Measurements from ENCODE around the gene ROR2.
"Not testable (repeated sequence)": the region's sequence is repeated elsewhere in the genome, so short reads cannot be mapped to it uniquely, and the experiment has no call there.

Gene ROR2

DNA sequence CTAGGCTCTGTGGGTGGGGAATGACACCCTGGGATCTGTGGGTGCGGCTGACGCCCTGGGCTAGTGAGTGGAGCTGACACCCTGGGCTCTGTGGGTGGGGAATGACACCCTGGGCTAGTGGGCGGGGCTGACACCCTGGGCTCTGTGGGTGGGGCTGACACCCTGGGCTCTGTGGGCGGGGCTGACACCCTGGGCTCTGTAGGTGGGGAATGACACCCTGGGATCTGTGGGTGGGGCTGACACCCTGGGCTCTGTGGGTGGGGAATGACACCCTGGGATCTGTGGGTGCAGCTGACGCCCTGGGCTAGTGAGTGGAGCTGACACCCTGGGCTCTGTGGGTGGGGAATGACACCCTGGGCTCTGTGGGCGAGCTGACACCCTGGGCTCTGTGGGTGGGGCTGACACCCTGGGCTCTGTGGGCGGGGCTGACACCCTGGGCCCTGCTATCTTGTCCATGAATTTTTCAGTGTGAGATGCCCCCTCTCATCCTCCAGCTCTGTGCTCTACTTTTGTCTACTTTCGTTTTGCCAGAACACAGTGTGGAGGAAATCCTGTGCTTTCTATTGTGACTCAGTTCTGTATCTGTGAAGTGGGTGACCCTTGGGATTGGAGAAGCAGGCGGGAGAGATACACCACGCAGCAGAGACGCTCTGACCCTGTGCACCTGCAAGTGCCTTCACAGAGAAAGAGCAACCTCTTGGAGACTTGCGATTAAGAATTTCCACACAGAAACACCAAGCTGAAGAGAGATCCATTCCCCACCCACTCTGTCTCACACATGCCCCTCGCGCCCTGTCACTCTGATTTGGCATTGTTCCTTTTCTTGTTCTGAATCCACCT lies 151.5 kb downstream of the ROR2 start:
- peak in 1 of 2 donors; percentile 8 for DNase-seq (ENCODE audit: low read depth in 2 of 2)

DNA sequence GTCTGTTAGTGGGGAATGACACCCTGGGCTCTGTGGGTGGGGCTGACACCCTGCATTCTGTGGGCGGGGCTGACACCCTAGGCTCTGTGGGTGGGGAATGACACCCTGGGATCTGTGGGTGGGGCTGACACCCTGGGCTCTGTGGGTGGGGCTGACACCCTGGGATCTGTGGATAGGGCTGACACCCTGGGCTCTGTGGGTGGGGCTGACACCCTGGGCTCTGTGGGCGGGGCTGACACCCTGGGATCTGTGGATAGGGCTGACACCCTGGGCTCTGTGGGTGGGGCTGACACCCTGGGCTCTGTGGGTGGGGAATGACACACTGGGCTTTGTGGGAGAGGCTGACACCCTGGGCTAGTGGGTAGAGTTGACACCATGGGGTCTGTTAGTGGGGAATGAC lies 152.5 kb downstream of the ROR2 start:
- DNase-seq (ENCODE audit: low read depth in 2 of 2): not testable (repeated sequence)

DNA sequence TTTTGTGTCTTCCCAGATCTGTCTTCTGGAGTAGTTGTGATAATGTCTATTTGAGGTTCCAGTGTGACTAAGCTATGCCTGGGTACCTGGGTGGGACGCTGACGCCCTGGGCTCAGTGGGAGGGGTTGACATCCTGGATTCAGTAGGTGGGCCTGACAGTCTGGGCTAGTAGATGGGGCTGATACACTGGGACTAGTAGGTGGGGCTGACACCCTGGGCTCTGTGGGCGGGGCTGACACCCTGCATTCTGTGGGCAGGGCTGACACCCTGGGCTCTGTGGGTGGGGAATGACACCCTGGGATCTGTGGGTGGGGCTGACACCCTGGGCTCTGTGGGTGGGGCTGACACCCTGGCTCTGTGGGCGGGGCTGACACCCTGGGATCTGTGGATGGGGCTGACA lies 153.5 kb downstream of the ROR2 start:
- DNase-seq (ENCODE audit: low read depth in 2 of 2): not testable (repeated sequence)

DNA sequence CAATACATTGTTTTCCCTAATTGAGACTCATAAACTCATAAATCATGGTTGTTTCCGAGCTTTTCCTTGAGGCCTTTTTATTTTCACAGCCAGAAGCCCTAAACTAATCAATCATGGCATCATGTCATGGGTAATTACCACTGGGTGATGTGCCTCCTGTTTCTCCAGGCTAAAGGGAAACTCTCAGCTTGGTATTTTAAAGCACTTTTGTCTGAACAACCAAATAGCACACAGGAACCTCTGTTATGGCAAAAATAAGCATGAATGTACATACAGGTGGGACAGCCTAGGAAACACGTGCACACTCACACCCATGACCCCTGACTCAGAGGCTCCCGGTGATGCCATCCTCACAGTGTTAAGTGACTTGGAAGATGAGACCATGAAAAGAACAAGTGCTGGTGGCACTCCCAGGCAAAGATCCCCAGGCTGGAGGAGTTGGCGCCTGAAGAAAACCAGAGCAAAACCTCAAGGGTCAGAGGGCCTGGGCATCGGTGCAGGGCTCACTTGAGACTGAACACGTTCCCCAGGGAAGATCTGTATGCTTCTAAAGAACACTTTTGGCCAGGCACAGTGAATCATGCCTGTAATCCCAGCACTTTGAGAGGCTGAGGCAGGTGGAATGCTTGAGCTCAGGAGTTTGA lies 154.3 kb downstream of the ROR2 start:
- no peak for DNase-seq (ENCODE audit: low read depth in 2 of 2)

DNA sequence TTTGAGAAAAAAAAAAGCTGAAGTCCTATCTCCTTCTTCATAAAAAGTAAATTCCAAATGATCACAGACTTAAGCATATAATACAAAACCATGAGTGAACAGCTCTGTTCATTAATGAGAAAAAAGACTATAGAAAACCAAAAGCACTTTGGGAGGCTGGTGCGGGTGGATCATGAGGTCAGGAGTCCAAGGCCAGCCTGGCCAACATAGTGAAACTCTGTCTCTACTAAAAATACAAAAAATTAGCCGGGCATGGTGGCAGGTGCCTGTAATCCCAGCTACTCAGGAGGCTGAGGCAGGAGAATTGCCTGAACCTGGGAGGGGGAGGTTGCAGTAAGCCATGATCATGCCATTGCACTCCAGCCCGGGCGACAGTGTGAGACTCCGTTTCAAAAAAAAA lies 156.7 kb downstream of the ROR2 start:
- not testable (repeated sequence) for DNase-seq (ENCODE audit: low read depth in 2 of 2)

DNA sequence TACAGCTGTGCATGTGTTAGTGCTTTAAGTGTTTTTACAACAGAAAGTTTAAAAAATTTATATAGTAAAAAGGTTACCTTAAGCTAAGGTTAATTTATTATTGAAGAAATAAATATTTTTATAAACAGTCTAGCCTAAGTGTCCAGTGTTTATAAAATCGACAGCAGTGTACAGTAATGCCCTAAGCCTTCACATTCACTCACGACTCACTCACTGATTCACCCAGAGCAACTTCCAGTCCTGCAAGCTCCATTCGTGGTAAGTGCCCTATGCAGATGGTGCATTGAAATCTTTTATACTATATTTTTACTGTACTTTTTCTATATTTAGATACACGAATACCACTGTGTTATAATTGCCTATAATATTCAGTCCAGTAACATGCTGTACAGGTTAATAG lies 159.1 kb downstream of the ROR2 start:
- DNase-seq (ENCODE audit: low read depth in 2 of 2): no peak

DNA sequence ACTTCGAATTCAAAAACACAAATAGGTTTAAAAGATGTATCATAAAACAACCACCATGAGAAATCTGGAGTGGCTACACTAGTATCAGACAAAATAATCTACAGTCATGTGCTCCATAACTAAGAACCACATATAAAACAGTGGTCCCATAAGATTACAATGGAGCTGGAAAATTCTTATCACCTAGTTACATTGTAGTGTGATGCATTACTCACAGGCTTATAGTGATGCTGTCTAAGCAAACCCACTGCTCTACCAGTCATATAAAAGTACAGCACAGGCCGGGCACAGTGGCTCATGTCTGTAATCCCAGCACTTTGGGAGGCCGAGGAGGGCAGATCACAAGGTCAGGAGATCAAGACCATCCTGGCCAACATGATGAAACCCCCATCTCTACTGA lies 160.1 kb downstream of the ROR2 start:
- DNase-seq (ENCODE audit: low read depth in 2 of 2): no peak

DNA sequence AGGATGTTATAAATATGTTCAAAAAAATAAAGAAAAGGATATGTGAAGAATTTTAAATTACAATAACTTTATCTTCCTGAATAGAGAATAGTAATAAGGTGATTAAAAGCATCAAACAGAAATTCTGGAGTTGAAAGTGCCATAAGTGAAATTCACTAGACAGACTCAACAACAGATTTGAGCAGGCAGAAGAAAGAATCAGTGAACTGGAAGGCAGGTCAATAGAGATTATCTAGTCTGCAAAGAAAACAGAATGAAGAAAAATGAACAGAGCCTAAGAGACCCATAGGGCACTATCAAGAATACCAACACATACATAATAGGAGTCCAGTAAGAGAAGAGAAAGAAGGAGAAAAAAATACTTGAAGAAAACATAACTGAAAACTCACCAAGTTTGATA lies 162.1 kb downstream of the ROR2 start:
- no peak for DNase-seq (ENCODE audit: low read depth in 2 of 2)

DNA sequence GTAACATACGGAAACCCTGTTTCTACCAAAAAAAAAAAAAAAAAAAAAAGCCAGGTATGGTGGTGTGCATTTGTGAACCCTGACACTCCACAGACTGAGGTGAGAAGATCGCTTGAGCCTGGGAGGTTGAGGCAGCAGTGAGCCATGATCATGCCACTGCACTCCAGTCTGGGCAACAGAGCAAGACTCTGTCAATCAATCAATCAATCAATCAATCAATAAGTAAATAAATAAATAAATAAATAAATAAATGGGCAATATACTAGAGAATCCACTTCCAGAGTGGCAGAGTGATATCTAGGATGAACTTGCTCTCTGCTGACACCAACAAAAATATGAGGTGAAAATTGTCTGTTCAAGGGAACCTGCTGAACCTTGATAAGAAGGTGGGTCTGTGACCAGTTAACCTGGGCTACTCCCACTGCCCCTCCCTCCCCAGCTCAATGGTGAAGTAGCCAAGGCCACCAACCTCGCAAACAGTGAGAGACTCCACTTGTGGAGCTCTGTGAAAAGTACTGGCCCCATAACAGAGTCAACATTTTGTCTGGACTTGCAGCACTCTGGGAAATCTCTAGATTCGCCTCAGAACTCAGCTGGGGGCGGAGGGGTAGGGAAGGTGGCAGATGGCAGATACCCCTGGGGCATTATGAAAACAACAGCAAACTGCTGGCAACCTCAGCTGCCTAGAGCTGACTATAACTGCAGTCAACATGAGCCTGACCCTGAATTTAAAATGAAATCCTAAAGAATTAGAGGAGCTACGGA lies 163.7 kb downstream of the ROR2 start:
- DNase-seq (ENCODE audit: low read depth in 2 of 2): no peak

DNA sequence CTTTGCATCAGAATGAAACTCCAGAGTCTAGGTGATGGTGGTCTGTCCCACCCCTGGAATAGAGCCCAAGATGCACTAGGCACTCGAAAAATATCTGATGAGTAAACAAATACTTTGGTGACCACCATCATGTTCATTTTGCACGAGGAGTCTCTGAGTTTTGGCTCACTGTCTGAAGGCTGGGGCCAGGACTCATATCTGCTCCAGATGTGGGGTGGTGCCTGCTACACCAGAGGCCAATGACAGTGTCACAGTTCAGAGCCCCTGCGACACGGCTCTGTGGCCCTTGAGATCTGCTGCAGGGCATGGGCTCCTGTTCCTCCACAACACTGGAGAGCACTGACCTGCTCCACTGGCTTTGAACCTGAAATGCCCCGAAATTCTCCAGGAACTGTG lies 164.6 kb downstream of the ROR2 start:
- no peak for DNase-seq (ENCODE audit: low read depth in 2 of 2)

DNA sequence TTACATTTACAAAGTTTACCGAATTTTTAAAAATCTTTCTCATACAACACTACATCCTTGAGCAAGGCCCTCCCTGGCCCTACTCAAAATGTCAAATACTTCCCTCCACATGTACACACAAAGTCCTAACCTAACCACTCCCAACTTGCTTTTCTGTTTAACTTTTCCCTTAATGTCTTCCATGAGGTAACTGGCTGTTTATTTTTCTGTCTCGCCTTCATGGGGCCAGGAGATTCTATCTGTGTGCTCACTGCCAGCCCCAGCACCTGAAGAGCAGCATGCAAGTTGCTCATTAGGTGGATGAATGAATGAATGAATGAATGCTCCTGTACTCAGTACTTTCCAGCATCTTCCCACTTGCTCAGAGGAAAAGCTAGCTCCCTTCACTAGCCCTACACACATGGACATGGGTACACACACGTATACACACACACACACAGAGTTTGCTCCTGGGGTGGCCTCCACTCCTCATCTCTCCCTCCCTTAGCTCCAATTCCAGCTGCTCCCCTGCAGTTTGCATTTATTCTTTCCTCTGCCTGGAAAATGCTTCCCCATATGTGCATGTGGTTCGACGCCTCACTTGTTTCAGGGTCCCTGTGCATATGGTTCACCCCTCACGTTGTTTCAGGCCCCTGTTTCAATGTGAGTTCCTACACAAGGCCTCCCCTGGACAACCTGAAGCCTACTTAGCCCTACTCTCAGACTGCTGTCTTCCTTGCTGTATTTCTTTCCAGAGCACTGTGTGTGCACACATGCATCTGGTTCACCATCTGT lies 165.2 kb downstream of the ROR2 start:
- DNase-seq (ENCODE audit: low read depth in 2 of 2): no peak

DNA sequence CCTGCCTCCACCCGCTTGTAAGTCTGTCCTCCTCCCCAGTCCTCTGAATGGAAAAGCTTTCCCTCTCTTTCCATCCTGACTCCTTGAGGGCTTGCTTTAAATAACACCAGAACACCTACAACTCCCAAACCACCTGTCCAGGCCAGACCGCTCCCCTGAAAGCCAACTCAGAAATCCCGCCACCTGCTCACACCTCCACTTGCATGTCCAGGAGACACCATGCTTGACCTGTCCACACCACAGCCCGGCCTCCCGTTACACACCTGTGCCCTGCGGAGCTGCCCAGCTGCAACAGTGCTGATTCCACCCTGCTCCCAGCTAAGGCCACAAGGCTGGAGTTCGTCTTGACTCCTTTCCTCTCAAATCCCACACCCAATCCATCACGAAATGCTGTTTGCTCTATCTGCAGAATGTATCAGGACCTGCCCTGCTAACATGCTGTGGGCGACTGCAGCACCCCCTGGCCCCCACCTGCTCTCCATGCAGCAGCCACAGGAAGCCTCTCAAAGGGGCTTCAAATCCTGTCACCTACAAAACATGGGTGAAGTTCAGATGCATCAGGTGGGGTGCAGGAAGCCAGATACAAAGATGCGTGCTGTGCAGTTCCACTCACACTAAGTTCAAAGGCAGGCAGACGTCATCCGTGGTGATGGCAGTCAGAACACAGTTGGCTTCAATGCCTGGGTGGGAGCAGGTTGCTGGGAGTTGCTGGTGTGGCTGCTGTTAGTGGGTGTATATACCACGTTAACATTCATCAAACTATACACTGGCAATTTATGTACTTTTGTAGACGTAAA lies 166.0 kb downstream of the ROR2 start:
- DNase-seq (ENCODE audit: low read depth in 2 of 2): no peak

DNA sequence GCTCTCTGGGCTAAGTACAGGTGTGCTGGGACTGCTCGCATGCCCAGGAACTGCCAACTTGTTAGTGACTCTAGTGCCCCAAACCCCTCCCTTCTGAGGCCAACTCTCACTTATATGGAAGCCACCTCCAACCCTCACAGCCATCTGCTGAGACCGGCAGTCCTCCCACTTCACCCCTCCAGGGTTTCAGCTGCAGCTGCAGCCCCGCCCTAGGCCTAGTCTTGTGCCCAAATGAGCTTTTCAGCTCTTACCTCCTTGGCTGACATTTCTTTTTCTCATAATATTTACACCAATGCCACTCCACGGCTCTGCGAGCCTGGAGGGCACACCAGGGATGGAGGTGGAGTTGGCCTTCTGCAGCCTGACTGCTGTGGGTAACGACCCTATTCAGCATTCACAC lies 166.6 kb downstream of the ROR2 start:
- DNase-seq (ENCODE audit: low read depth in 2 of 2): no peak

DNA sequence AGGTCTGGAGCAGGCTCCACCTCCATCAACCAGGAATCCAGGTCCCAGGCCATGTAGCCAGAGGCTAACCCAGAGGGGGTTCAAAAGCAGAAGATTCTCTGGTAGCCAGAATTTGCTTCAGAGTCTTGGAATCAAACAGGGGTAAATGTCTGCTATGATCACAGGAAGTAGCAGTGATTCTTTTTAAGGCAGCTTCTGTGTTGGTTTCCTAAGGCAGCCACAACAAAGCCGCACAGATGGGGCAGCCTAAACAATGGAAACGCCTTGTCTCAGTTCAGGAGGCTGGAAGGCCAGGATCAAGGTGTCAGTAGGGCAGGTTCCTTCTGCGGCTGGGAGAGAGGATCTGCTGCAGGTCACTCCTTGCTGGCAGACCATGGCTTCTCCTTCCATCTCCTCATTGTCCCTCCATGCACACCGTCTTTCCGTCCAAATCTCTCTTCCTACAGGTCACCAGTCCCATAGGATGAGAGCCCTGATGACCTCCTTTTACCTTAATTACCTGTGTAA lies 167.3 kb downstream of the ROR2 start:
- DNase-seq (ENCODE audit: low read depth in 2 of 2): no peak

DNA sequence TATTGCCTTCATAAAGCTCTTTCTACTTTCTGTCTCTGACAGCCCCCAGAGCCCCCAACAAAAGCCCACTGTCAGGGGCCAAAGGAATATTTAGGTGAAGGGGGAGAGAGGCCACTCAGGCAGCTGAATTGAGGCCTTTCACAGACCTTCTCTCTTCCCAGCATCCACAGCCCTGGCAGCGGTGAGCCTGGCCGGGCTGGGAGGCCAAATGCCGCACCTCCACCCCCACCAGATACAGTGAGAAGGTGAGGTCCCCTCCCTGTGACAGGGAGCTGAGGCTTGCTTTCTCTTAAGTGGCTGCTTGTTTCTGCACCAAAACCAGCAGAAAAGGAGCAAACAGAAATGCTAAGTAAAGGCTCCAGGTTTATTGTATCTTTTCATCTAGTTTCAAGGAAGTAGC lies 168.1 kb downstream of the ROR2 start:
- DNase-seq (ENCODE audit: low read depth in 2 of 2): no peak

DNA sequence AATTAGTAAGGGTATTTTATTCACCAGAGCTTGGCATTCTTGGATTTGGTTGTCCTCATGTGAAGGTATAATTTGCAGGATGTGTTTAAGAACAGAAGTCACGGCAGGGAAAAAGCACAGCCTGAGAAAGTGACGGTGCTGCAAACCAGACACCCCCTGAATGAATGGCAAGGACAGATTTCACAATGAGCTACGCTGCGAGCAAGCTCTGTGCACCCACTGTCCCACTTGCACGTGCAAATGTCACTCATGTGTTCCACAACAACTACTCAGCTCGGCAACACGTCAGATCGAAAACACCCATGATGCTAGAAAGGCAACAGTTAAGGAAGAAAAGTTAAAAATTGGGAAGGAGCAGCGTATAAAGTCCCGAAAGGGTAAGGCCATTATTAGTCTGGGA lies 168.9 kb downstream of the ROR2 start:
- no peak for DNase-seq (ENCODE audit: low read depth in 2 of 2)

DNA sequence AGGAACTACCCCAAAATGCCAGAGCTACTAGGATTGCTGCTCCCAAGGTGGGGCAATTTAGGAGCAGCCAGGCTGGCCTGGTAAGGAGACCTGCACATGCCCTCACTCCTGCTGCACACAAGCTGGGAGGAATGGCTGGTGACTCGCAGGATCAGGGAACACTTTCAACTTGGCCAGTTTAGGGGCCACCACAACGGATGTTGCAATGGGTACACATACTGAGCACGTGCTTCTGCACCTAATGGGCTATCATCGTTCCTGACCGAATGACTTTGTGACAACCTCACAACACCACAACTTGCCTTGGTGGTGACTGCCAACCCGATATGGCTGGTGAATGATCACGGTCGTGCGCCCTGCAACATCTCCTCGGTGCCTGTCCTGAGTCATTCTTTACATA lies 172.0 kb downstream of the ROR2 start:
- no peak for DNase-seq (ENCODE audit: low read depth in 2 of 2)

DNA sequence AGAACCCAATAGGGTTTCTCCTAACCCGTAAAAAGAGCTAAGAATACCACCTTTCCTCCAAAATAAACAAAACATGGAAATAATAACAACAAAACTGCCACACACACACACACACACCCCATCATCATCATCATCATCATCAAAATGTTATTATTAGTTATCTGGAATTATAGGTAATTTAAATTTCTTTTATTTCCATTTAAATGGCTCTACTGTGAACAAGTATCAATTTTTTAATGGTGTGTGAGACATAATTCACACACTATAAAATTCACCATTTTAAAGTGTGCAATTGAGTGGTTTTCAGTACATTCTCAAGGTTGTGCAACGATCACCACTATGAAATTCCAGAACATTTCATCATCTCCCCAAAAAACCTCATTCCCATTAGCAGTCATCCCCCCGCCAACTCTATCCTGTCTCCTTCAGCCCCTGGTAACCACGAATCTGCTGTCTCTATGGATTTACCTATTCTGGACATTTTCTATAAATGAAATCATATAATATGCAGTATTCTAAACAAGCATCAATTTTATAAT lies 172.7 kb downstream of the ROR2 start:
- DNase-seq (ENCODE audit: low read depth in 2 of 2): no peak

DNA sequence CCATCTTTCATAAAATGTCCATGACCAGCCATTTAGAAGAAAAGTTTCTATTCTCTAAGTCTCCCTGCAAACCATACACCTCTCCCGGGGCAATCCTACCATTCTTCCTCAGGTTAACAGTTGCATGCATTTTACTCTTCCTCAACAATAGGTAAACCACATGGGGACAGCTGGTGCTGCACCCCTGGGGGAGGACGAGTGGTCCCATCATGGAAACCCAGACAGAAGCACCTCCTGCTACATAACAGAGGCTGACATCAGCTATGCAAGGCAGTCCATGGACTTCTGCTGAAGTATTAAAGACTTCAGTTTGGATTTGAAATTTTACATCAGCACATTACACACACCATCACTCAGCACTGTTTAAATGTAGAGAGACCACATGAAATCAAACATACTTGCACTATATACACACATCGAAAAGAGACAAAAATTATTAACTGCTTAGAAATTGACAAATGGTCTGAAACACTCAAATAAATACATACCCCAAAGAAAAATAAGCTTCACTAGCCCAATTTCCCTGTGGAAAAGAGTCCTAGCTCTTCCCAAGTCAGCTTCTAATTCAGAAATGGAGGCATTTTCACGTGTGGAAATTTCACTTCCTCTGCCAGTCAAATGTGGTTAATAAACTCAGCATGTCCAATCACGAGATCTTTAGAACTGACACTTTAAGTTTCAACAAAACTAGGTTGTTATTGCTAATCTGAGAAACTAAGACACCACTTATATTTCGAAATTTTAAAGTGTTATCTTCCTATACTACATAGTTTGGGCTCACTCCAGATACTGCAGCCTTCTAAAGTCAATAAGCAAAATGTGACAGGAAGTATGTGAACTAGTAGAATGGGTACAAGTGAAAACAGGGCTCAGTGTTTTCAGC lies 173.4 kb downstream of the ROR2 start:
- DNase-seq (ENCODE audit: low read depth in 2 of 2): no peak

DNA sequence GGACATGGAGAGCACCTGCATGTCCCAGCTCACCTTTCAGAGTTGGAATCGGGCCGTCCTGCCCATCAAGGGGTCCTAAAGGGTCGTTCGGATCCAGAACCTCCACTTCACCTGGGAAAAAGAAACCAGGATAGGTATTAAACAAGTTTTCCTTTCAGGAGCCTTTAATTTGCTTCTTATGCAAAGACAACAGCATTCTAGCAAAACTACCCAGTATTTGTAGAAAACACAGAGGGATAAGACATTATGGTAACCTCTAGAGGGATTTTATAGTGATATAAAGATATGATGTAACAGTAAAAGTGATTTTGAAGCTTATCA lies 174.4 kb downstream of the ROR2 start:
- no peak for DNase-seq (ENCODE audit: low read depth in 2 of 2)

All from stimulated activated CD8-positive, alpha-beta memory T cell treated with anti-CD3 and anti-CD28 coated beads, Interleukin-7, amount 100 ng/mL, for 1 hour (primary cell).